Gastroesophageal sphincter (tissue), 4 donors: ENCODE results near the gene LIMS1. TPM values are rescaled to one million over a fixed set of nuclear protein-coding genes. Genes with fewer than 3 reads are reported as not detected.
A peak's percentile ranks its signal among the peaks of the same experiment; 100 is the strongest.

ENCODE experiments used
- ATAC-seq: fragments of 150-250 bp; one replicate; pipeline ENCODE4 v1.9.1; 2016; ENCODE audit warnings: mild to moderate bottlenecking, moderate library complexity
- H3K27ac ChIP-seq, 4 donors: fragments of 200-600 bp; sonication (generic) in 3 of 4; 1 replicate in 3 of 4; 2 replicates in 1 of 4; pipeline ENCODE4 v1.5.1; 2016 to 2019
- H3K27me3 ChIP-seq: fragments of 200-600 bp; sonication (generic); one replicate; pipeline ENCODE4 v1.5.1; 2019
- H3K36me3 ChIP-seq, 2 donors: fragments of 200-600 bp; sonication (generic); one replicate each; pipeline ENCODE4 v1.5.1; 2019; ENCODE audit warnings: control low read depth in 1 of 2
- H3K4me1 ChIP-seq, 3 donors: fragments of 200-600 bp; sonication (generic); 1 replicate in 2 of 3; 2 replicates in 1 of 3; pipeline ENCODE4 v1.5.1; 2016 to 2019; ENCODE audit warnings: control low read depth in 2 of 3
- H3K4me3 ChIP-seq, 2 donors: fragments of 200-600 bp; sonication (generic); one replicate each; pipeline ENCODE4 v1.5.1; 2019; ENCODE audit warnings: mild to moderate bottlenecking in 1 of 2, moderate library complexity in 1 of 2
- H3K9me3 ChIP-seq, 3 donors: fragments of 200-600 bp; sonication (generic); one replicate each; pipeline ENCODE4 v1.5.1; 2017 to 2019; ENCODE audit warnings: control low read depth in 2 of 3
- CTCF ChIP-seq, 4 experiments: fragments of 200-600 bp in 2 of 4; fragments of 450-650 bp in 2 of 4; sonication (generic) in 1 of 4; IDR thresholded peaks; one replicate each; pipeline ENCODE4 v1.5.1; 2017 to 2019; ENCODE audit warnings: antibody characterized with exemption in 4 of 4, mild to moderate bottlenecking in 2 of 4, moderate library complexity in 2 of 4
- EP300 ChIP-seq: sonication (generic); formaldehyde crosslinking; IDR thresholded peaks from one replicate; pipeline ENCODE4 v1.6.1; 2017; ENCODE audit warnings: antibody characterized with exemption, mild to moderate bottlenecking
- POLR2A ChIP-seq, 2 donors: fragments of 450-650 bp; IDR thresholded peaks; one replicate each; pipeline ENCODE4 v1.6.1; 2017; ENCODE audit warnings: antibody characterized with exemption in 2 of 2, mild to moderate bottlenecking in 2 of 2, moderate library complexity in 1 of 2
- POLR2AphosphoS5 ChIP-seq: sonication (generic); formaldehyde crosslinking; IDR thresholded peaks from one replicate; pipeline ENCODE4 v1.6.1; 2017; ENCODE audit warnings: antibody characterized with exemption
- WGBS, 2 donors: methylation state at CpG; one replicate each; pipeline ENCODE4 v1.1.5; 2018; ENCODE audit warnings: low coverage in 1 of 2; 5-methylcytosine and 5-hydroxymethylcytosine counted together
- total RNA-seq, 4 donors: library from RNA; depleted of rRNA; stranded (reverse); fragments of >200 nt; gene quantifications; one replicate each; pipeline ENCODE4 v1.1.0, GENCODE V29; 2016

LIMS1 gene
- total RNA-seq, 4 donors from 2014 or later = 79.6 to 119 (median 116) TPM

DNA sequence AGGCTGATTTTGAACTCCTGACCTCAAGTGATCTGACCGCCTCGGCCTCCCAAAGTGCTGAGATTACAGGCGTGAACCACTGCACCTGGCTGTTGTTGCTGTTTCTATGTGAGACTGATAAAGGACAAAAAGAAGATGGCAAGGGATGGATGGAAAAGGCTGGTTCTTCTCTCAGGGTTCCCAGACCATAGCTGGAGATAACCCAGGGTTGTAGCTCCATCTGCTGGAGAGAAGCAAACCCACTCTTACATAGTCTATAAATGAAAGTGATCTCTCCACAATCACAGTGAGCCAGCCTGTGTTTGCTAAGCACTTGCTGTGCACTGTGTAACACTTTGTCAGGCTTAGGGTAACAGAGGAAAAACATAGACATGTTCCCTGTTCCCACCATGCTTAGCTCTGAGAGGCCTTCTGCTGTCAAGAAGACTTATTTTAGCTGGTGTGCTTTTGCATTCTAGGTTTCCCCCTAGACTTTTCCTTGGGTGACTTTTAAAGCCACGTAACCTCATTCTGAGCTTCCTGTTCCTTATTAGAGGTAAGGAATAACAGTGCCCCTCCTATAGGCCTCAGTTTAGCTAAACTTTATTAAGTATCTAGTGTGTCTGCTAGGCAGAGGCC lies 49.7 kb downstream of the LIMS1 start:
- no peak for TF ChIP-seq POLR2A (IDR thresholded peaks at IDR 0.05)
- peak; percentile 11 for TF ChIP-seq POLR2AphosphoS5
- TF ChIP-seq CTCF (IDR thresholded peaks at IDR 0.05) = peak; percentile 61 to 85 (median 80)
- no peak overlapping the region for H3K4me3 ChIP-seq
- no peaks in the 10 kb centered on the region for H3K27me3 ChIP-seq
- WGBS, 2 donors = 47 to 50% methylated on average over 1 to 4 of the region's 4 CpGs
- H3K4me1 ChIP-seq = peaks cover 35 to 87% (median 35%) of the 10 kb centered on the region in 3 donors
- no peaks in the 10 kb centered on the region for H3K9me3 ChIP-seq
- ATAC-seq = peak; percentile 87
- H3K36me3 ChIP-seq = no peaks in the 10 kb centered on the region
- peak overlapping the region in 1 of 4 donors; percentile 2 for H3K27ac ChIP-seq

DNA sequence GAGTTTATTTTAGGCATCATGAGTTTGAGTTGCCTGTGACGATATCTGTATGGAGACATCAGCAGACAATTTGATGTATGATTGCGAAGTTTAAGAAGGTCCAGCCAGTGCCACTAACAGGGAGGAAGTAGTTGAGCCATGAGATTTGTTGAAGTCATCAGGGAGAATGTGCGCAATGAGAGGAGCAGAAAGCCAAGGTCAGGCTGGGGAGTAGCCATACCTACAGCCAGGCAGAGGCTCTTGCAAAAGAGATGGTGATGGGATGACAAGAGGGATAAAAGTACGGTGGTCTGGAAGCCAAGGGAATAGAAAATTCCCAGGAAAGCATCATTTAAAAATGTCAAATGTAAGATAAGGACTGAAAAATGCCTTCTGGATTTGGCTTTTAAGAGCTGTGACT lies 51.2 kb downstream of the LIMS1 start:
- Histone ChIP-seq H3K9me3 (no peaks in the 10 kb centered on the region), H3K27me3 (no peaks in the 10 kb centered on the region), H3K27ac (no peak overlapping the region), H3K4me1 (peaks cover 26 to 87% (median 30%) of the 10 kb centered on the region in 3 donors), H3K4me3 (no peak overlapping the region), H3K36me3 (no peaks in the 10 kb centered on the region)
- TF ChIP-seq CTCF (IDR thresholded peaks at IDR 0.05) (no peak), POLR2A (IDR thresholded peaks at IDR 0.05) (no peak), EP300 (no peak), POLR2AphosphoS5 (no peak)
- WGBS, 2 donors = 74 to 82% methylated on average over 4 of the region's 4 CpGs
- ATAC-seq = no peak

- no peaks in the 10 kb centered on the region for H3K9me3 ChIP-seq
- no peaks in the 10 kb centered on the region for H3K36me3 ChIP-seq
- peak overlapping the region in 2 of 4 donors; percentile 72 to 80 for H3K27ac ChIP-seq
- no peaks in the 10 kb centered on the region for H3K27me3 ChIP-seq
- H3K4me1 ChIP-seq = peaks cover 26 to 87% (median 29%) of the 10 kb centered on the region in 3 donors
- H3K4me3 ChIP-seq = no peak overlapping the region
- TF ChIP-seq POLR2AphosphoS5 (no peak), CTCF (IDR thresholded peaks at IDR 0.05) (no peak), EP300 (no peak), POLR2A (IDR thresholded peaks at IDR 0.05) (no peak)
- ATAC-seq = no peak
- 69 to 80% methylated on average over 2 to 7 of the region's 7 CpGs for WGBS, 2 donors
Observed at GRCh38 chr2:108586116-108586515, 51.8 kb downstream of the LIMS1 start.

DNA sequence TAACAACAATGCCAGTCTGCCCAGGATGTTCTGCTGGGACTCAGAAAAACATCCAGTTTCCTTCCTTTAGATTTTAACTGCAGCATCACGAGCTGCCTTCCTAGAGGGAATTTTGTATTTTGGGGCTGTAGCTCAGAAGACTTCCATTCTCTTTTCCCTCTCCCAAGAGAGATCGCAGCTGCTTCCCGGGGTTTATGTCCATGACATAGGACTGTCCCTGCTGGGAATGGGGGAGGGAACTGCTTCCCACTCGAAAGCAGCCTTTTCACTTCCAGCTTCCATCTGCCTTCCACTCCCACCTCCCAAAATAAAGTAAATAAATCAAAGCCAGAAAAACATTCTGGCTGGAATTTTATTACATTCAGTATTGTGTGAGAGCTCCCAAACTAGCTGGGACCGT lies 52.4 kb downstream of the LIMS1 start:
- Histone ChIP-seq H3K27ac (peak overlapping the region; percentile 69 to 83 (median 76)), H3K9me3 (no peaks in the 10 kb centered on the region), H3K4me3 (no peak overlapping the region), H3K4me1 (peaks cover 26 to 86% (median 29%) of the 10 kb centered on the region in 3 donors), H3K36me3 (no peaks in the 10 kb centered on the region), H3K27me3 (no peaks in the 10 kb centered on the region)
- no peak for ATAC-seq
- WGBS, 2 donors = 28 to 50% methylated on average over 5 of the region's 5 CpGs
- TF ChIP-seq EP300 (no peak), POLR2AphosphoS5 (no peak)

GRCh38 chr2:108587621-108588020 lies 53.4 kb downstream of the LIMS1 start:
- Histone ChIP-seq H3K4me1 (peaks cover 26 to 84% (median 34%) of the 10 kb centered on the region in 3 donors), H3K36me3 (no peaks in the 10 kb centered on the region), H3K9me3 (no peaks in the 10 kb centered on the region), H3K4me3 (no peak overlapping the region), H3K27me3 (no peaks in the 10 kb centered on the region), H3K27ac (peak overlapping the region; percentile 69 to 83 (median 76))
- TF ChIP-seq POLR2A (IDR thresholded peaks at IDR 0.05) (no peak), CTCF (IDR thresholded peaks at IDR 0.05) (no peak), POLR2AphosphoS5 (peak; percentile 28)
- peak; percentile 64 for ATAC-seq
- 13 to 34% methylated on average over 5 to 6 of the region's 6 CpGs for WGBS, 2 donors
